ENCODE measurements around the gene YKT6. TPM values are rescaled to one million over a fixed set of nuclear protein-coding genes. Genes with fewer than 3 reads are reported as not detected.

YKT6 gene
- total and polyA plus RNA-seq, 2 of the 8 experiments (the other 6 are each of a cell fraction or from before 2014, with no cell fraction given), result 75.3 to 103 TPM

DNA sequence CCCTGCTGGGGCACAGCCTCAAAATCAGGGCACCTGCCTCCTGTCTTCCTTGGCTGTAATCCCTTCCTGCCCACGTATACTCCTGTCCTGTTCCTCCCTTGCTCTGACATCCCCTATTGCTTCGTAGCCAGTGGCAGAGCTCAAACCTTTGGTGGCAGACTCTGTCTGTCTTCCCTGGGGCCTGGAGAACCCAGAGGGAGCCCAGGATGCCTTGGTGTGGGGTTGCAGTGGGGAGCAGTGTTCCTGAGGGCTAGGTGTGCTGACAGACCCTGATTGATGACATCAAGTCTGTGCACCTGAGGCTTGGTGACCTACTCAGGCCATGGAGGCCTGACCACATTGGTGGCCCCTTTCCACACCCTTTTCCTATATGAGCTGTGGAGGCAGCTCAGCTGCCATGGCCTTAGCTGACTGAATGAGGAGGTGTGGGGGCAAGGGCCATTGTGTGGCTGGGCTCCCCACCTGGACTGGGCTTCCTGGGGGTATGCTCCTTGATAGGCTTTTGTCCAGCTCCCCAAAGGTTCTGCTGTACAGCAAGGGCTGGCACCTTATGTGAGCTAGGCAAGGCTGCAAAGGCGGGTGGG is 6.1 kb upstream of the YKT6 start:
- Histone ChIP-seq H3K4me3 (ENCODE audit: extremely low read depth in 1 of 4, insufficient read depth in 2 of 4, low read depth in 3 of 4, low read length in 4 of 4) (no peak overlapping the region), H4K91ac (replicated peaks; ENCODE audit: insufficient read length, low read length) (no peak overlapping the region), H2BK15ac (ENCODE audit: low read length) (no peak overlapping the region), H3K18ac (ENCODE audit: extremely low read depth, low read length) (no peak overlapping the region), H2AFZ (ENCODE audit: low read length) (no peak overlapping the region), H3K36me3 (ENCODE audit: control insufficient read depth in 2 of 4, insufficient read depth in 4 of 4, low read length in 3 of 4) (no peaks in the 10 kb centered on the region), H3K4ac (replicated peaks; ENCODE audit: insufficient read length, low read depth, low read length) (no peak overlapping the region), H3K9ac (replicated peaks in 1 of 4; ENCODE audit: extremely low read depth in 1 of 4, low read depth in 3 of 4, low read length in 3 of 4) (no peak overlapping the region), H3K27ac (ENCODE audit: low read depth, low read length) (no peak overlapping the region), H2BK120ac (replicated peaks; ENCODE audit: low read depth, low read length) (no peak overlapping the region), H4K8ac (ENCODE audit: extremely low read depth, insufficient read depth, low read length) (no peak overlapping the region; the same call in 1 of the 2 replicates), H4K20me1 (replicated peaks in 1 of 2; ENCODE audit: control insufficient read depth in 1 of 2, insufficient read depth in 2 of 2, low read length in 2 of 2) (no peaks in the 10 kb centered on the region), H3K27me3 (replicated peaks in 1 of 4; ENCODE audit: control insufficient read depth in 3 of 4, extremely low read depth in 1 of 4, insufficient read depth in 3 of 4, low read length in 3 of 4) (peaks cover 0 to 3% (median 2%) of the 10 kb centered on the region in 4 experiments; a peak in 2 of 7 replicates), H3K56ac (replicated peaks; ENCODE audit: insufficient read length, low read depth, low read length) (no peak overlapping the region), H3K14ac (ENCODE audit: insufficient read length) (no peak overlapping the region), H2BK5ac (ENCODE audit: low read depth, low read length) (no peak overlapping the region), H3K23ac (ENCODE audit: insufficient read length) (no peak overlapping the region), H3K79me1 (ENCODE audit: low read depth, low read length) (no peaks in the 10 kb centered on the region), H2BK20ac (ENCODE audit: low read length) (no peak overlapping the region), H3K9me3 (ENCODE audit: insufficient read depth in 2 of 2, low read depth in 1 of 2, low read length in 1 of 2) (no peaks in the 10 kb centered on the region), H2AK5ac (ENCODE audit: low read depth, low read length) (no peak overlapping the region), H3K23me2 (ENCODE audit: low read depth, low read length) (no peaks in the 10 kb centered on the region), H3K4me1 (replicated peaks in 1 of 4; ENCODE audit: control insufficient read depth in 3 of 4, insufficient read depth in 4 of 4, low read length in 3 of 4) (no peaks in the 10 kb centered on the region; a peak in 1 of 7 replicates), H2BK12ac (ENCODE audit: low read depth, low read length) (no peak overlapping the region), H3K79me2 (ENCODE audit: control insufficient read depth in 1 of 2, insufficient read depth in 2 of 2, low read length in 2 of 2) (no peaks in the 10 kb centered on the region), H3K4me2 (ENCODE audit: insufficient read depth in 1 of 2, low read depth in 2 of 2, low read length in 2 of 2) (no peak overlapping the region), H4K5ac (ENCODE audit: insufficient read length, low read depth, low read length) (no peak overlapping the region)
- WGBS, 2 experiments (ENCODE audit: extremely low coverage in 1 of 2, insufficient coverage in 1 of 2, insufficient read length in 1 of 2, insufficient replicate concordance in 2 of 2, low coverage in 1 of 2, low lambda C conversion rate in 2 of 2, missing lambda C conversion rate in 1 of 2), result 88% methylated on average over 3 of the region's 3 CpGs; no CpG with 5 or more reads in 1 of the 2 experiments
- DNase-seq (ENCODE audit: low read depth in 1 of 2, low spot score in 2 of 2) (no peak), FAIRE-seq (no peak)
- no peak for TF ChIP-seq KDM4A (IDR thresholded peaks at IDR 0.05; ENCODE audit: low read depth, low read length, severe bottlenecking)
- no peak for TF ChIP-seq CBX5 (IDR thresholded peaks at IDR 0.05; ENCODE audit: low read depth, low read length)
- TF ChIP-seq CHD2 (IDR thresholded peaks at IDR 0.05; ENCODE audit: low read length), result no peak
- no peak for TF ChIP-seq SIN3A (conservative IDR thresholded peaks at IDR 0.05 in 1 of 2, IDR thresholded peaks at IDR 0.05 in 1 of 2; ENCODE audit: low read depth in 1 of 2, low read length in 2 of 2)
- no peak for TF ChIP-seq KDM1A (IDR thresholded peaks at IDR 0.05; ENCODE audit: borderline replicate concordance, low read length)
- no peak for TF ChIP-seq SUZ12 (IDR thresholded peaks at IDR 0.05; ENCODE audit: low read length)
- no peak for TF ChIP-seq RXRA (IDR thresholded peaks at IDR 0.05; ENCODE audit: insufficient read depth, low read depth, low read length)
- TF ChIP-seq CEBPB (IDR thresholded peaks at IDR 0.05; ENCODE audit: low read depth, low read length), result no peak
- no peak for TF ChIP-seq CBX8 (IDR thresholded peaks at IDR 0.05; ENCODE audit: borderline replicate concordance, low read depth, low read length)
- no peak for TF ChIP-seq CTBP2 (IDR thresholded peaks at IDR 0.05; ENCODE audit: borderline replicate concordance, insufficient read depth, insufficient read length, low read length)
- no peak for TF ChIP-seq SP4 (IDR thresholded peaks at IDR 0.05; ENCODE audit: low read length)
- TF ChIP-seq SP2 (IDR thresholded peaks at IDR 0.05; ENCODE audit: low read length), result no peak
- no peak for TF ChIP-seq NANOG (IDR thresholded peaks at IDR 0.05; ENCODE audit: insufficient read depth, low read depth, low read length, poor library complexity, severe bottlenecking)
- POLR2A ChIA-PET (ENCODE audit: partially characterized antibody), result no interaction called here
- CTCF ChIA-PET (ENCODE audit: partially characterized antibody), result interaction anchor here (0.6 to 4.3 kb wide), 12 partner anchors 8 to 202 kb away, joined by 3 to 46 read pairs (median 4); no protein-coding TSS in a partner anchor

Measured in H1 (cell line).